IPS DF 4.7 (cell line): Measurements from ENCODE around the gene RPAP3.

Experiments used
- DNase-seq: peaks from one replicate; pipeline ENCODE4 v3.0.0-alpha.2; 2013; ENCODE audit warnings: low spot score; ENCODE audit errors: extremely low read depth

RPAP3 gene

DNA sequence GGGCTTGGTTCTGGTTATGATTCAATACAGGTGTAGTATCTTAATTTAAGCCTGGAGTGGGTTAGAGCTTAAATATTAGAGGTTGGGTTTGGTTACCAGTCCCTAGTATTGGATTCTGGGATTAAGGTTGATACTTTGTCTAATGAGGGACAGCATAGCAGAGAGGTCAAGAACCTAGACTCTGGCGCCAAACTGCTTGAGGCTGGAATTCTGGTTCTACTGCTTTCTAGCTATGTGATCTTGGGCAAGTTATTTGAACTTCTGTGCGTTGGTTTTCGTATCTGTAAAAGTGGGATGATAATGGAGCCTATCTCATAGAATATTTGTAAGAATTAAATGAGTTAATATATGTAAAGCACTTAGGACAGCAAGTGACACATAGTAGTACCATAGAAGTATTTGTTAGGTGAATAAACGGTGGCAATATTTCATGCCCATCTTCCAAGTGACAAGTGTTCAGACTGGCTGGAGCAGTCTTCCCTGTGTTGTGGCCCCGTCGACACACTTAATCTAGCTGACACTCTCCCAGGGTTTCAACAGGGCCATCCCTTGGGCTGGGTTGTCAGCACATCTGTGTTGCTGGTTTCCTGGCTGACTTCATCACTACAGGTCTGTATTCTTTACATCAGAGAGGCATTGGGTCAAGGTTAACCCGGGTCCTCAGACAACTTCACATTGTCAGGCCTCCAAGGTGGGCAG lies 16.5 kb upstream of the RPAP3 start:
- DNase-seq, result no peak

DNA sequence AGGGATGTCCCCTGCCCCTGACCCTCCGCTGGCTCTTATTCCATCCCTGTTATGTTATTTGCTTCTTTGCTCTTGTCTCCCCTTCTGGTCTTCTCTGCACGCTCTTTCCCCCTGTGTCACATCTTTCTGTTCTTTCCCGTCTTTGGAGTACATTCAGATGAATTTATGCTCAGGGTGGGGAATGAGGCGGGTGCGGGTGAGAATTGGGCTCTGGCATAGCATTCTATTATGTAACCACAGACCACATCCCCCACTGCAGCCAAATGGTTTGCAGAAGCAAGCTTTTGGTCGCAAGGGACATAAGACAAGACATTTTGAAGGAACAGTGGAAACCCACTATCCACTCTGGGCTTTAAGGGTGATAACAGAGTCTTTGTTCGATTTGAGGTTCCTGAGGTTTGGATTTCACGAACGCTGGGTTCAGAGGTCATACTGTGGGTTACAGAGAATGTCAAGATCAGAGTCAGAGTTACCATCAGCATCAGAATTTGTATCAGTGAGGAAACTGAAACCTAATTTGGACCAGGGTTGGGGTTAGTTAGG lies 15.7 kb upstream of the RPAP3 start:
- no peak for DNase-seq

DNA sequence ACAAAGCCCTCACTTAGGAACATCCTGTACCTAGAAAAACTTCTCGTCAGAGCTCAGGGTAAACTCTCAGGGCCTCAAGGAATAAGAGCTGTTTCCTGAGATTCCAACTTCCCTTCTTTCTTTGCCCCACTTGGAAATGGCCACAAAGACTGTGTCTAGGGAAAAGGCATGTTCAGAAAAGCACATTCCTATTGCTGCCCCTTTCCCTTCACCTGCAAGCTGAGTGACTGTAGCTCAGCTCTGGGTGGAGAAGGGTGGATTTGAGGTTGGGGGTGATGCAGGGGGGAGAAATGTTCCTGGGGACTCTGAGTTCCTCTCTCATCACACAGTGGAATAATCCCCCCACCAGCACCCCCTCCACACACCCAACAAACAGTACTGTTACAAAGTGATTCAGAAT lies 12.7 kb upstream of the RPAP3 start:
- no peak for DNase-seq

DNA sequence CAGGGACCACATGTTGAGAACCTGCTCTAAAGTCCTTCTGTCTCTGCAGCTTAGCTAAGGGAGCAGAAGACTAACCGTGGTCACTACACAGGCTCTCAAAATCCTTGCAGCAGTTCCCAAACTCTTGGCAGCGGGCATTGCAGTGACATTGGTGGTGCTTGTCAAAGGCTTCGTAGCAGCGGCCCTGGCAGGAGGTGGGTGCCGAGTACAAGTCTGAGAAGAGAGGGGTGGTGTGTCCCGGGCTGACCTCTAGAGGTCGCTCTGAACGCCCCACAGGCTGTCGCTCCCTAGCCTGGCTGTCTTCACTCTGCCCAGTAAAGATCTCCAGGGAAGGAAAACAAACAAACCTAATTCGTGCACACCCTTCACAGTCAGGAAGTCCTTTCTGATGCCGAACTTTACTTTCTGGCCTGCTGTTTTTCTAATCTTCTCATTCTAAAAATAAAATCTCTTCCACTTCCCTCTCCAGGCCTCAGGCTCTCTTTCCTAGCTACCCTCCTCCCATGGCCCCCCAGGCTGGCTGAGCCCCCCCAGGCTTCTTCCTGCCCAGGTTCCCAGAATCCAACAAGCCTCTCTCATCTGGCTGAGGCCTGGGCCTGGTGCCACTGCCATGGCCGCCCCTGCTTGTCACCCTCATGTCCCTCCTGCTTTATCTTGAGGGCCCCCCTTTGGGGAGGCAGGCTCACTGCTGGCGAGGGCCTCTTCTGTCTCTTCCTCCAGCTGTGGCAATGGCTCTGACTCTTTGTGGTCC lies 11.8 kb upstream of the RPAP3 start:
- DNase-seq, result peak; percentile 83

DNA sequence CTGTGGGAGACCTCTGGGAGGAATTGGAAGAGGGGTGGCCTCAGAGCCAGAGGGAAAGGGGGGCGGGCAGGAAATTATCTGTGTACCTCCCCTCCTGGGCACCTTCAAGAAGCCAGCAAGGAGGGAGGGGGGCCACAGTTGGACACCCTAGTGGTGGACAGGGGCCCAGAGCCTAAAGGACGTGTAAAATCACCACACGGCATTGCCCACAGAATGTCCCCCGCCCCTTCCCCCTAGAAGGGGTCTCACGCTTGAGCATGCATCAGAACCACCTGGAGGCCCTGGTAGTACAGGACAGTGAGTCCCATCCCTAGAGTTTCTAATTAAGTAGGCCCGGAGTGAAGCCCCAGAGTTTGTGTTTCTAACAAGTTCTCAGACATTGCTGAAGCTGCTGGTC lies 11.2 kb upstream of the RPAP3 start:
- DNase-seq, result no peak

DNA sequence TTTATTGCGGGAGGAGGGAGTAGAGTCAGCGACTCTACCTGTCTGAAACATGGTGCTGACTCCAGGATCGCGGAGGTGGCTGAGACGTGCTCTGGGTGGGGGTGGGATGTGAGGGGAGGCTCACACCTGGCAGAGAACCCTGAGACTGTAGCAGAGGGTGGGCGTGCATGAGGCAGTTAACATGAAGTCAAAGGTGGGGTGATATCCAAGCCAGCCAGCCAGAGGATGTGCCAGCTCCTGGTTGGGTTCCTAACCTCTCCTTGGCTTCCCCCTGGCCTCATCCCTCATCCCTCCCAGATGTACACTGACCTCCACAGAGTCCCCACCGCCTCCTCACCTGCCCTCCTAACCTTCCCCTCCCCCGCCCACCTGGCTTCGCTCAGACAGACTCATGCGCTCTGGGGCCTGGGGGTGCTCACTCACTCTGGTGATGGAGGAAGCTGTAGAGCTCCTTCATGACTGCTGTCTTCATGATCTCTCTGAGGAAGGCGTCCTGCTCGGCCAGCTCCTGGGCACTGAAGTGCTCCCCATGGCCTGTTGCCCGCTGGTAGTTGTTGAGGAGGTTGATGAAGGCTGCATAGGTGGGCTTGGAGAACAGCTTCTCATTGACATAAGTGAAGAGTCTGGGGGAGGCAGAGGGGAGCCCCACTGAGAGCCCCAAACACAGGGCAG lies 10.2 kb upstream of the RPAP3 start:
- no peak for DNase-seq

DNA sequence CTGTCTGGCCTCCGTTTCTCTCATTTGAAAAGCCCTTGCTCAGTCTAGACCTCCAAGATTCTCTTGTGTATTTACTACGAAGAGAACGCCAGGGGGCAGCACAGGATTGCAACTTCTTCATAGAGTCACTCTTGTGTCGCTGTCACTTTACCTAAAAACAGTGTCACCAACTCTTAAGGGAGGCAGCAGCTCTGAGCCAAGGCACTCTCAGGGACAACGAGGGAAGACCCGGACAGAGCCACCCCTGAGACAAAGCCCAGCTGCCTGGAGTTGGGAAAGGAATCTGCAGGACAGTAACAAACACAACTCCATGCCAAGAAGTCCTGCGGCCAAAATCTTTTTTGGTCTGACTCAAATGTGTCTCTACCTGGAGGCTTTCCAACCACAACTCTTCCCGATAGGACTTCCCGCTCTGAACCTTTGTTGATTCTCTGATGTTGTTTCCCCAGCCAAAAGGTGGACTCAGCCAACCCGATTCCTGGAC lies 9.6 kb upstream of the RPAP3 start:
- DNase-seq, result peak; percentile 85

DNA sequence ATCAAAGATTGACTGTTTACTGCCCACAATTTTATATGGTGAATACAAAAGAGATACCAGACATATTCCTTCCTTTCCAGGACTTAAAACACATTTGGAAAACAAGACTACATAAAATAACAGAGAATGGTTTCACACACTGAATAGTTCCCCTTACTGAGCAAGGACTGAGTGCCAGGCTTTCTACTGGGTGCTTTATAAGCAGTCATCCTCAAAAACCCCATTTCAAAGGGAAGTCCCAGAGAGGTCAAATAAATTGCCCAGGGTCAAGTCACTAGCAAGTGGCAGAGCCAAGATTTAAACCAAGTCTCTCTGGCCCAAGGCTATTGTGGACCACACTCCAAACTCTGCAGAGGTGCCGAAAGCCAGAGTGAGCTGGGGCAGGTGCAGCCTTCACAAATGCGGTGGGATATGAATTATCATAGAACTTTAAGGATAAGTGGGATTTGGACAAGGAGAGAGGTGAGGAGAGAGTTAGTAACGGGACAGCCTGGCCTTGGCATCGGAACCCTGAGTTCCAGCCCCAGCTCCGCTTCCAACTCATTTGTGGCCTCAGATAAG lies 9.1 kb upstream of the RPAP3 start:
- DNase-seq, result no peak

DNA sequence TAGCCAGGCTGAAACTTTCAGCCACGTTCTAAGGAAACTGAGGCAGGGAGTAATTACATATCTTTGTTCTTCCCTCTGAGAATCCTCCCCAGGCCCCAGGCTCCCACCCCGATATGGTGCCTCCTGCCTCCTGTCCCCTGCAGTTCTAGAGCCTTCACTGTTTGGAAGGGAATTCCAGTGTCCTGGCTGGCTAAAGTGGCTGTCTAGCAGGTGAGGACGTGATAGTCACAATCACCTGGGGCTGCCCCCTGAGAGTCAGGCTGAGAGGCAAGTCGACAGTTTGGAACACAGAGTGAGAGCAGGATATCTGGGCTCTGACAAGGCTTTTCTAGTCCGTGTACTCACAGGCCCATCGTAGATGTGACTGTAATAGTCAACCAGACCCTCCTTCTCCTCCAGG lies 6.3 kb upstream of the RPAP3 start:
- DNase-seq, result no peak

DNA sequence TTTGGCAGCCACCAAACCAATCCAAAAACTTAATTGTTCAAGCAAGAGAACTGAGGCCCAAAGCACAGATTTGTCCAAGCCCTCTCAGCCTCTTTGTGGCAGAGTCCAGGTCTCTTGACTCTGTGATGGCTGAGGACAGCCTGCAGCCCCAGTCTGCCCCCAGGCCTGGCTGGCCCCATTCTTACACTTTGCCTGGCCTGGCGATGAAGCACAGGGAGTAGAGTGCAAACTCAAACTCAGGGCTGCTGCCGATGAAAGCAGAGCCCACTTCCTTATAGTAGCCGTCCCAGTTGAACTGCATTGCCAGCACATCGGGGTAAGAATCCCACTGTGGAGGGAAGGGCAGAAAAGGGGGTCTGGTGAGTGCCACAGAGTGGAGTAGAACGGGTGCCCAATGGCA lies 5.6 kb upstream of the RPAP3 start:
- DNase-seq, result no peak

DNA sequence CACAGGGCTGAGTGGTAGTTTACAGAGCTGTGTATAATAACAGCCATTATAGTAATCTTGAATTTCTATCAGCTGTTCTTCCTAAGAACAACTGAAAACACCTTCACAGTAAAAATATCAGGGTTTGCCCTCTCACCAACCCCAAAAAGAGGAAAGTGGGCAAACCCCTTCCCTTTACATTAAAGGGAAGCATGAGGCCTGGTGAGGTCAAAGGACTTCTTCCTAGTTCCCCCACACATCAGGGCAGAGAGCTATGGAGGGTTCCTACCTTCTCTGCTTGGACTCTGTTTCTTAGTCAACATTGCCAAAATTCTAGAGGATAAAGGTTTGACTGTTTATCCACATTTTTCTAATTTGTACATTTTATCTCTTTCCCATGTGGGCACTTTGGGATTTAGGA lies 4.4 kb upstream of the RPAP3 start:
- no peak for DNase-seq

DNA sequence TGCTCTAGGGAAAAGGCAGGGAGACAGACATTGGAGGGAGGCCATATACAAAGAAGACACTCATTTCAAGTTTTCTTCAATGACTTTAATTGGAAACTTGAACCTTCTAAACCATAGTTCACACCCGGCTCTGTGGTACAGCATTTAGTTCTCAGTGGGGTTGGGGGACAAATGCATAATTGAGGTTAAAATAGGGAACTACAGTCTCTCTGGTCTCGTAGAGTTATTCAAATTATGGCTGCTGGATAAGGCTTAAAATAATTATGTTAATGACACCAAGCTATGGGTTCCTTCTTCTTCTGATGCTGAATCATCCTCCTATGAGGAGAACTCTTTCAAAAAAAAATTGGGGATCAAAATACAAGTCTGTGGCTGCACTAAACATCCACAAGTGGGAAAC lies 3.8 kb upstream of the RPAP3 start:
- no peak for DNase-seq

DNA sequence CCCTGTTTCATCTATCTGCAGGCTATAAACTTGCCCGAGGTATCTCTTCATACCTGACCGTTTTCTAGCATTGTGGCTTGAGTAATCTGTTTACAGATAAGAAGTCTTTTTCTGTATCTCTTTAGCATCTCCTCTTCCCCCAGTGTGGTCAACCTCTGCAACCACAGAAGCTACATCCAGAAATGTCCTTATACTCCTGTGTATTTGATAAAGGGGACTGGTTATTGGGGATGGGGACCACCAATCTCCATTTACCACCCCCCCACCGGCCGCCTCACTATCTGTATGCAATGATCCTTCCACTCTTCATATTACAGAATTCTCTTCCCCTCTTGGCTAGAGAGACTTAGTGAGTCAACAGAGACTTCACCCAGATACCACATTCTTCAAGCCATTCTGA lies 3.4 kb upstream of the RPAP3 start:
- no peak for DNase-seq

DNA sequence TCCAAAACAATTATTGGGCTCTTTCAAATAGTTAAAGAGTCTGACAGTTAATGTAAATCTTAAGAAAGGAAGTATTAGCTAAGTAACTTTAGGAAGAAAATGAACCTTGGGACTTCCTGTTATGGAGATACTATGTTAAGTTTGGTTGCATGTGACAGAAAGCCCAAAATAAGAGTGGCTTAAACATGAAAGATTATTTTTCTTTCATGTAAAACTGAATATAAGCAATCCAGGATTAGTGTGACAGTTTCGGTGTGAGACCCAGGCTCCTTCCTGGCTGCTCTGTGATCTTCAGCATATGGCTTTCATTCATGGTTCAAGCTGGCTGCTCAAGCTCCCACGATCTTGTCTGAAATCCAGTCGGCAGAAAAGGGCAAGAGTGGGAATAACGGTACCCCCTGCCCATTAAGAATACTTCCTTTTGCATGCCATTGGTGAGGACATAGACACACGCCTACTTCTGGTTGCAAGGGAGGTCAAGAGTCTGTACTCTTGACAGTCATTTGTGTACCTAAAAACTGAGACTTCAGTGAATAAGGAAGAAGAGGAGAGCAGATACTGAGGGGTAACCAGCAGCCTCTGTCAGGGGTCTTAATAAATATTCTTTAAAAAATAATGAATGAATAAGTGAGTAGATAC lies 2.2 kb upstream of the RPAP3 start:
- no peak for DNase-seq

DNA sequence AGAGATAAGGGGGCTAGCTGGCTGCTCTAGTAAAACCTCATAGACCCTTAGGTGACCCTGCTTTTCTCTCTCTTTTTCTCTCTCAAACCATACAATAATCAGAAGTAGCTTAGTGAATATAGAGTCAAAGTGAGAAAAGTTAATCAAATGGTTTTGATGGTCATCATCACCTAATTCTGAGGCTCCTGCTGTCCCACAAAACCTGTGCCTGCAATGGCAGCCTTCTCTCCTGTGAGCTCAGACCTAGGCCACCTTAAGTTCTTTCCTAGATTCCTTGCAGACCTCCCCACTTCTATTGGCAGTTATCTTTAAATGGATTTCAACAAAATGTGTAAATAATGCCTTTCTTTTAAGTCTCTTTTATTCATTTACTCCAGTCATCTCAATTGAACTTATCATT lies 1.5 kb upstream of the RPAP3 start:
- no peak for DNase-seq

DNA sequence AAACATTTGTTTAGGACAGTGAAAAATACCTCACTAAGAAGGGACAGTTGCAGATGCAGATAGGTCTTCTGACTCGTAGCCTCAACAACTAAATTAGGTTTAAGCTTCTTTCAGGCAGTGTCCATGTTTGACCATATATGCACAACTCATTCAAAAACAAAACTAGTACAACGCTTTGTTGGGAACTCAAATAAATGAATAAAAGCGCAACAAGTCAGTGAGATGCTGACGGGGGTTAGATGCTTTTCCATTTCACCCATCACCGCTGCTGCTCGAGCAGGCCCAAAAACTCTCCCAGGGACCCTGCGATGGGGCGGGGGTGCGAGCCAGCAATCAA lies 633 bp downstream of the RPAP3 start:
- no peak for DNase-seq

DNA sequence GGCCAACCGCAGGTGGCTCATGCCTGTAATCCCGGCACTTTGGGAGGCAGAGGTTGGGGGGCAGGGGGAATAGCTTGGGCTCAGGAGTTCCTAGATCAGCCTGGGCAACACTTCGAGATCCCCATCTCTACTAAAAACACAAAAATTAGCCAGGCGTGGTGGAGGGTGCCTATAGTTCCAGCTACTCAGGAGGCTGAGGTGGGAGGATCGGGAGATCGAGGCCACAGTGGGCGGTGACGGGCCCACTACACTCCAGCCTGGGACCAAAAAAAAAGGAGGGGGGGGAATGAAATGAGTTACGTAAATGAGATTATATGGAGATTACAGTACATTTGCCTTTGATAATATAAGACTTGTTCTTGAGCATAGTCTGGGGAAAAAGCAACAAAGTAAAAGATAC lies 1.1 kb downstream of the RPAP3 start:
- DNase-seq, result no peak

DNA sequence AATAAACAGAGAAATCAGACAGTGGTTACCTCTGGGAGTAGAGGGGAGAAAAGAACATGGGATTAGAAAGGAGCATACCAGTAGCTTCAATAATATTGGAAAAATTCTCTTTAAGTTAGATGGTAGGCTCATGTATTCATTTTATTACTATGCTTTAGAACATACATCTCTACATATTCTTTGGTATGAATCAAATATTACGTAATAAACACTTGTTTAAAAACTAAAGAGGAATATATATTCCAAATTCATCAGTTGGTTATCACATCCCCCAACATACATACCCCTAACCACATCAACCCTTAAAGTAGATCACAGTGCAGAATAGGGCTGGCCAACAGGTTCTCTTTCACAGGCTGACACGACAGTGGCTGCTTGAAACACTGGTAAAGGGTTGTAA lies 5.6 kb downstream of the RPAP3 start:
- DNase-seq, result no peak

DNA sequence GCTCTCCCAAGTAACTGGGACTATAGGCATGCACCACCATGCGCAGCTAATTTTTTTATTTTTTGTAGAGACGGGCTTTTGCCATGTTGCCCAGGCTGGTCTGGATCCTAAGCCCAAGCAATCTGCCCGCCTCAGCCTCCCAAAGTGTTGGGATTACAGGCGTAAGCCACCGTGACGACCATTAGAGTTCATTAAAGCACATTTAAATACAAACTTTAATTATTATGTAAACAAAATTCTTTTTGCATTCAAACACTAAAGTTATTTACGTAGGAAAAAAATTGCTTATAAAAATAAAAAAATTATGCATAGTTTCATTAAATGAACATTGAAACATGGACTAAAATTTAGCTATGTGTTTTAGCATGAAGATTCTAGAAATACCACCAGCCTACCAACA lies 7.2 kb downstream of the RPAP3 start:
- no peak for DNase-seq

DNA sequence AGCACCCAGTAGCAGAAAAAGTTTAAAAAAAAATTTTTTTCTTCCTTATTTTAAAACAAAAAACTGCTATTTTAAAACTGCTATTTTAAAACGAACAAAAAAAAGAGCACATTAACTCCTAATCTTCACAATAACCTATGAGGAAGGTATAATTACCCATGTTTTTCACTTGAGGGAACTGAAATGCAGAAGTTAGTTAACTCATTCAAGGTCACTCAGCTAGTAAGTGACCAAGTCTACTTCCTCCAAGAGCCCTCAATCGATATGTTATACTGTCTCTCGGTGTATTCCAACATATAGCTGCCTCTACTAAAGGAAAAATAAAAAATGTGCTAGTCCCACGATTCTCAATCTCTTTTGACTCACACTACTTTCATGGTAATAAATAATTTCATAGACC lies 7.8 kb downstream of the RPAP3 start:
- DNase-seq, result no peak

DNA sequence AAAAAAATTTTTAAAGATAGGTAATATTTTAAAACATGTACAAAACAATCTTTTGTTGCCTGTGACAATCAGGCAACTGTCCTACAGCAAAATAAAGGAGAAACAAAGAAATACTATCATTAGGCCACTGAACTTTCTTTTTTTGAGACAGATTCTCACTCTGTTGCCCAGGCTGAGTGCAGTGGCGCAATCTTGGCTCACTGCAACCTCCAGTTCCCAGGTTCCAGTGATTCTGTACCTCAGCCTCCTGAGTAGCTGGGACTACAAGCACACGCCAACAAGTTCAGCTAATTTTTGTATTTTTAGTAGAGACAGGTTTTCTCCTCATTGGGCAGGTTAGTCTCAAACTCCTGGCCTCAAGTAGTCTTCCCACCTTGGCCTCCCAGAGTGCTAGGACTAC lies 16.6 kb downstream of the RPAP3 start:
- DNase-seq, result no peak

DNA sequence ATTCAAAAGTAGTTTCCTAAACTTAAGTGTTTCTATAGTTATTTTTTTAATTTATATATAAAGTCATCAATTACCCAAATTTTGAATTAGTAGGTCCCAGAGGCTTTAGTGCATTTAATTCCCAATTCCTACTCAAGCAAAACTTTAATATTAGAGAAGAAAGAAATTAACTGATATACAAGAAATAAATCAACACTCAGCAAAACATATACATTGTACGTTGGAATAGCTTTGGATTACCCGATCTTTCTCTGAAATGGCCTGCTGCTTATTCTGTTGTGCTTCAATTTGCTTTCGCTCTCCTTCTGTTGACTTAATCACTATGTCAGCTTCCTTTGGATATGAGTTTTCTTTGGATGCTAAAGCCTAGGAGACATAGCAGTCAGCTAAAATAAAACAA lies 18.2 kb downstream of the RPAP3 start:
- DNase-seq, result no peak
